HG03039 (cell line): Measurements from ENCODE around the gene CDH23.

Source experiments
- ATAC-seq: cut with Tn5 transposase; IDR thresholded peaks from one replicate; pipeline ENCODE4 v1.9.1; 2021; ENCODE audit warnings: mild to moderate bottlenecking, moderate library complexity; ENCODE audit not compliant: unreplicated experiment

The CDH23 gene

GRCh38 chr10:71632896-71633600 is 236.3 kb downstream of the CDH23 start:
- ATAC-seq, result no peak

DNA sequence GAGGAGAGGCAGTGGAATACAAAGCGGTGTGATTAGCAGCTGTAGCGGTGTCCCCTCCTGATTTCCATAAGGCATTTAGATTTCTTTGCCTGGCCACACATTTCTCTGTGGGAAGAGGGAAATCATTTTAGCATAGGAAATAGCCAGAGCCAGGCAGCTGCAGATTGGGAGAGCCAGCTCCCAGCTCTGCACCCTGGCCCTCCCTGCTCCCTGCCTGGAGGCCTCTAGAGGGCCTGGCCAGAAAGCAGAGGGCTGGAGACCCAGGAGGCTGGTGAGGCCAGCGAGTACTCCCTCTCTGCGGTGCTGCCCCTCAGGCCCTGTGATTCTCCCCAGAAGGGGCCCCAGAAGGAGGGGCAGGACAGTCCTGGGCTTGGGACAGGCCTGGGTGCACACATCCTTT is 237.2 kb downstream of the CDH23 start:
- ATAC-seq, result no peak

- ATAC-seq, result no peak
Observed at GRCh38 chr10:71634531-71635164, 237.9 kb downstream of the CDH23 start.

DNA sequence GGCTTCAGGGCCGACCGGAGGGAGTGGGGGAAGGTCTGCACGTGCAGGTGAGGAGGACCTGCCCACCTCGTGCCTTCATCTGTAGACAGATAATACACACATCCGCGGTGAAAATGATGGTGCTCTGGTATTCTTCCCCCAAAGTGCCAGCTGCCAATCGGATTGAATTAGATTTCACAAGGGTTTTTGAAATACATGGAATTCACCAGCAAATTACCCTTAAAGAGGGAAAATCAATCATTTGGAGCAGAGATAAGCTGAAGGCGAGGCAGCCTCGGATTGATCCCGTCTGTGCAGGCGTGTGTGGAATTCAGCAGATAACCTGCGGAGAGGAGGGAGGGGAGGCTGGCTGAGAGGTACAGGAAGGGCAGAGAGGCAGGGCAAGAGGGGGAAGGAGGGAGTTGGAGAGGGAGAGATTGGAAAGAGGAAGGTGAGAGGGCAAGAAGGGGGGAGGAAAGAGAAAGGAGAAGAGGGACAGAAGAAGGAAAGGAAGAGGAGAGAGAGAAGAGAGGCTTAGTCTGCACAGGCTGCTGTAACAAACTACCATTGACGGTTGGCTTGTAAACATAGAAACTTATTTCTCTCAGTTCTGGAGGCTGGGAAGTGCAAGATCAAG is 238.6 kb downstream of the CDH23 start:
- ATAC-seq, result no peak

- no peak for ATAC-seq
Observed at GRCh38 chr10:71635867-71636266, 239.1 kb downstream of the CDH23 start.

DNA sequence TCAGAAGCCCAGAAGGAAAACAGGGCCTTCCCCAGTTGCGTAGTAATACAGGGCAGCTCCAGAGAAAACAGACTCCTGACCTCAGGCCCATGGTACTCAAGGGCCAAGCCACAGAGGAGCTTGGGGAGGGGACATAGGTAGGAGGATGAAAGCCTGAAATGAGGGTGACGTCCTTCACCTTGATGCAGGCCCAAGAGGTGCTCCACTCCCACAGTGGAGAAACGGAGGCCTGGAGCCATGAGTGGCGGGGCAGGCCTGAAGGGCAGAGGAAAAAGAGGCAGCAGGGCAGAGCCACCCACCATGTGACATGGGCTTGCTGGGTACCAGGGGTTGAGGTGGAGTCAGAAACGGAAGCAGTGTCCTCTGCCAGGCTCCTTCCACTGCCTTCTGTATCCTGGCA is 239.9 kb downstream of the CDH23 start:
- ATAC-seq, result no peak

DNA sequence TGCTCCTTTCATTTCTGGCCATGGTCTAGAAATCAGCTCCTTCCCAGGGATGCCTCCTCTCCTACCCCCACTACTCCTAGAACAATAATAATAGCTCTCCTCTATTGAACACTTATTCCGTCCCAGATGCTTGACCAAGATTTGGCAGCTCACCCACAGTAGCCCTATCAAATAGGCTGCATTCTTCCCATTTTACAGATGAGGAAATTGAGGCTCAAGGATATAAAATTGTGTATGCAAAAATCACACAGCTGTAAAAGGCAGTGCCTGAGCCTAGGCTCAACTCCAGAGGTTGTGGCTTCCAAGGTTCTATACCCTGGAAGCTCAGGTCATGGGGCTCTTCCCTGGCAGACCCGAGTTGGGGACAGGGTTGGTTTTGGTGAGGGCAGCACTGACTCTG is 240.6 kb downstream of the CDH23 start:
- no peak for ATAC-seq

DNA sequence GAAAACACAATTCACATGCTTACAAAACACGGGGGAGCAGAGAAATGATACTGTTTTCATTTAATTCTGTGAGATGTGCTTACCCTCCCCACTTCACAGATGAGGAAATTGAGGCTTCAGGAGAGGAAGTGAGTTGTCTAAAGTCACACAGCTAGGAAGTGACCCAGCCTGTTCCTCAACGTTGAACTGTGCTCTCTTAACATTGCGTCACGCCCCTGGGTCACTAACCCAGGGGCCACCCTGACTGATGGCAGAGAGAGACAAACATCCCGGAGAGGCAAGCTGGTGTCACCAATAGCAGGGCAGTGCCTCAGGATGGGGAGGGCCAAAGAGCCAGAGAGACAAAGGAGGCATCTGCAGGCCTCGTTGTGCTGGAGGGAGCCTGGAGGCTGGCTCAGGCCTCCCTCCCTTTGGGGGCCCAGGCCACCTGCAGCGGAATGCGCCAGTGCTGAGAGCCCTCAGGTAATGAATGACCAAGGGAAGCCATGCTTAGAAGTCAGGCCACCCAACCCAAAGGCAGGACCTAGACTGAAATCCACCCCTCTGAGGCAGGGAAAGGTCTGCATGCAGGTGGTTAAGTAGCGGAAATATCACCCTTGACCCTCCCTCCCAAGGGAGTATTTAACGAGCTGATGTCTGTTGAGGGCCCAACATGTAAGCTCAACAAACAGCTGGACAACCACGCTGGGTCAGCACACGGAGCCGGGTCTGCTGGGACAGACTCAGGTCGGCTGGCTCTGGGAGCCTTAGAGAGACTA is 241.5 kb downstream of the CDH23 start:
- ATAC-seq, result no peak

DNA sequence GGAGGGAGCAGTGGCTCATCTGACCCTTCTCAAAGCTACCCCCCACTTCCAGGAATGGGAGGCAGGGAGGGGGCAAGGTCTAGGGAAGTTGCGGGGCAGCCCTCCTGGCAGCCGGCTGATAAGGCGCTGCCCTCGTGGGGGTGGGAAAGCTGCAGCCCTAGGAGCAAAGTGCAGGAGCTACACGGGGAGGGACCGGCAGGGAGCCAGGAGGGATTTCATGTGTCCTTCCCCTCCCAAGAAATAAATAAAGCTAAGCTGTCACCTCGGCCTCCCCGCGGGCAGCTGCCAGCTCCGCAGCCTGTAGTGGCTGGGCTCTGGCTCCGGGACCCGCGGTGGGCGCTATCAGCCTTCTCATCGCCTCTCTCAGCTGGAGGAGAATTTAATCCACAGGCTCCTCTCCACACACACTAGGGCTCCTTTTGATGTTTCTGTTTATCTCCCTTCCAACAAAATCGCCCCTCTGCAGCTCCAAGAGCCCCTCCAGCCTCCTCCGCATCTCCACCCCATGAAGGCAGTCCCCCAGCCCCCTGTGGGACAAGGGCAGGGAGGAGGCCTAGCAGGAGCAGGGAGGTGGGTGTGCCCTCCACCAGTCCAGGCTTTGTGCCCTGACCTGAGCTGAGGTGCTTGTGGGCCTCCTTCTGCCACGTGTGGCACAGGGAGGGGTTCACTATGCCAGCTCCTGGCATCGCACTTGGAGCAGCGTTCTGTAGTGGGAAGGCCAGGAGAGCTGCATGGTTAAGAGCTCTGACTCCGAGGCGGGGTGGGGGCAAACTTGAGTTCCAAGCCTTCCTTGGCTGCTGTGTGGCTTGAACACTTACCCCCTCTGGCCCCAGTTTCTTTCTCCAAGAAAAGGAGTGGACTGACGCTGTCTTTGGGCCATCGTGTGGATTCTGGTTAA is 242.4 kb downstream of the CDH23 start:
- no peak for ATAC-seq

- ATAC-seq, result no peak
Observed at GRCh38 chr10:71640607-71641006, 243.9 kb downstream of the CDH23 start.

DNA sequence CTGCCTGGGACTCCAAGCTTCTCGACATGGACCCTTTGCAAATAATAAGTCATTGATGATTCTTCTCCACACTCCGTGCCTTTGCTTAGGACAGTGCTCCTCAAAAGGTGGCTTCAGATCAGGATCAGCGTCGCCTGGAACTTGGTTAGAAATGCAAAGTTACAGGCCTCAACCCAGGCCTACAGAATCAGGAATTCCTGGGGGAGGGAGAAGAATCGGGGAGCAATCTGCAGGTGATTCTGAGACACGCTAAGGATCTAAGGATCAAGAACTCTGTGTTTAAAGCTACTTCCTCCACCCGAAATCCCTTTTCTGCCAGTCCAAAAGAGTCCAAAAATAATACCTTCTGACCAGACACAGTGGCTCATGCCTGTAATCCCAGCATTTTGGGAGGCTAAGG is 244.7 kb downstream of the CDH23 start:
- ATAC-seq, result no peak

- ATAC-seq, result no peak
Observed at GRCh38 chr10:71641986-71642385, 245.3 kb downstream of the CDH23 start.

DNA sequence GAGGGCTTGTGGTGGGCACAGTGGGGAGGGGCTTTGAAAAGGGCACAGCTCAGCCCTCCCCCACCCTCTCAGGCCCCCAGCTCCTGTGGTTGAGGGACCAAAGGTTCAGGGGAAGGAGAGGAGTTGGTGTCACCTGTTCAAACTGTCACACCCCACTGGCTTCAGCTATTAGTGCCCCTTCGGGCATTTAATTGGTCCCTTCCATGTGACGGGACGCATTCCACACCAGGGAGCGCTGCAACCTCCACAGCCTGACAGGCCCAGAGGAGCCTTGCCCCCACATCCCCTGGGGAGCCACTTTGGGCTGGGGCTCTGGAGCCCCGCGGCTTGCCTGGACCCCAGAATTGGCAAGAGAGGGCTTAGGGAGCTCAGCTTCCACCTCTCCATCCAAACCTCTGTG is 247.2 kb downstream of the CDH23 start:
- no peak for ATAC-seq

DNA sequence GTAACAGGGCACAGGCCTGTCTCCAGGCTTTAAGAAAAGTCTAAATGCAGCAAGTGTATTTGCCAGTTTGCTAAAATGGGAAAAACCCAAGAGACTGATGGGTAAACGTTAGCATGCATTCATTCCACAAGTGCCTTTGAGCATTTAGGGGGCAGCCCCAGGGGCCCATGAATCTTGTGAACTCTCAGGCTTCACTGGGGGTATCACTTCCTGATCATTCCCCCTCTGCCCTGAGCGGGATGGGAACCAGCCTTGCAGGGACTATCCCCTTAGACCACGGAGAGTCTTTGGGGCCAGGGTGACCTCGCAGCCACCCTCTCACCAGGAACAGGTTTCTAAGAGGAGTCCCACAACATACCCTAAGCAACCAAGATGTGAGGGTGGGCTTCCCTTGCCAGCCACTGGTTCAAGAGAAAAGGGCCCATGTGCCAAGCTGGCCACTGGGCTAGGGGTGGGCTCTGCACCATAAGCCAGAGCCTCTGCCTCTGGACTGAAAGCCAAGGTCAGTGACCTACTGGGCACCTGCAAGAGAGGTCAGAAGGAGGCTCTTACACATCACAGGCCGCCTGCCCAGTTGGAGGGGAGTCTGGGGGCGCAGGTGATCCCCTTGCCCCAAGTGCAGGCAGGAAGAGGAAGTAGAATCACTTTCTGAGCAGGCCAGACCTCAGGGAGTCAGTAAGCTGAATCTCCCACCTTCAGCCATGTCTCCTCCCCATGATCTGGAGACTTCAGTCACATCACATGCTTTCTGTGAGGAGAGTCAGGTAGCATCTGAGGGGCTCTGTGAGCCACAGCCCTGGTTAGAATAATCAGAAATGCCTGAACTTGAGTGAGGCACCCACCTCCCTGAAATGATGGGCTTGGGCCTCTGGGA is 247.8 kb downstream of the CDH23 start:
- no peak for ATAC-seq

DNA sequence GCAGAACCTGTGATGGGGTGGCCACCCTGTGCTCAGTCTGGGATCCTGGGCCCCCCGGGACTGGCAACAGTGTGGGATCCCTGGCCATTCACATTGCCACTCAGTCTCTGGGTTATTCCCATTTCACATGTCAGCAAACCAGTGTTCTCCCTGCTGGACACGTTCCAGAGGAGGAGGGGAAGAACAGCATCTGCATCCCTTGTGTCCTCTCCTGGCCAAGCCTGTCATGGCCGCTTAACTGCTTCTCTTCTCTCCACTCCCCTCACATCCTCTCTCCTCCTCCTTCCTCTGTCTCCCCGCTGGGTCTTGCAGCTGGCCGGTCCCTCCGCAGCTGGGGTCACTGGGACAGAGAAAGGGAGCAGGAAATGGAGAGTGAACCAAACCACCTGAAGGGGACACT is 248.5 kb downstream of the CDH23 start:
- no peak for ATAC-seq

DNA sequence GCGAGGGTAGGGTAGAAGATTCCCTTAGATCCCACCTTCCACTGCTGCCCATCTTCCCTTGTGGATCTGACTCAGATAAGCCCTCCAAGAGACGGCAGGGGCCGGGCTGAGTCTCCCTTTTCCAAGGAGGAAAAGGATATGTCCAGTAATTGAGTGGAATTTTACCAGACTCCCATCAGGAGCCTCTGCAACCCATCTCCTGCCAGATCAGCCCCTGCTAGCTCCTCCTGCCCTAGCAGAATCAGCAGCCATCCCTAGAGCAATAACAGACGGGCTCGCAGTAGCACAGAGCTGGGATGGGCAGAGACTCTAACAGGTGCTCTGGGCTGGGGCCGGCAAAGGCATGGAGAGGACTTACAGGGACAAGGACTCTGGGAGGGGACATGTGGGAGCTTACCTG is 249.3 kb downstream of the CDH23 start:
- ATAC-seq, result no peak

DNA sequence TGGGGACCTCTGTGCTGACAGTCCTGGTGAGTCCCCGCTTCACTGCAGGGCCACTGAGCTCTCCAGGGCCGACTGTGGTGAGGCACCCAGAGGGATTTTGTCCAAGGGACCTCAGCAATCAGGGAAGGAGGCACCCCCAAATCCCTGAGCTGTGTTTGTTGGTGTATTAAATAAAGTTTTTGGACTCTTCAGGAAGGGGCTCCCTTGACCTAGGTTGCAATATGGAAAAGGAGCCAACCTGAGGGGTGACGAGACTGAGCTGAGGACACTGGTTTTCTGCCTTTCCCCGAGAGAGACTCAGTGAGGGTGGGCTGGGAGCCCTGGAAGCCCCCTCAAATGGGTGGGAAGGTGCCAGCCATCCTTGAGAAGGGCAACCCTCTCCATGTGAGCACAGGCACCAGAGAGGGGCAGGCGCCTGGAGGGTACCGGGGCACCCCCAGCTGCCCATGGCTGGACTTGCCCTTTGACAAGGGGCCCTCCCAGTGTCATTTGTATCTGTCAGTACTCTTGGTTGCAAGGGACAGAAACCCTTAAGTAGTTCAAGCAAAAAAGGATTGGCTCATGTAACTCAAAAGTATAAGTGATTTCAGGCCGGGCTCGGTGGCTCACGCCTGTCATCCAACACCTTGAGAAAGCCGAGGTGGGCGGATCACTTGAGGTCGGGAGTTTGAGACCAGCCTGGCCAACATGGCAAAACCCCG is 250.0 kb downstream of the CDH23 start:
- ATAC-seq, result no peak

GRCh38 chr10:71647526-71648253 is 251.0 kb downstream of the CDH23 start:
- no peak for ATAC-seq
